A673 (cell line): ENCODE results near the gene DHX15. TPM values are rescaled to one million over a fixed set of nuclear protein-coding genes. Genes with fewer than 3 reads are reported as not detected.

Experiments
- BruUV-seq: library from RNA; stranded (reverse); fragments of 400-500 nt; replicated peaks from 2 replicates; lab custom pipeline; 2021; lab: Mats Ljungman, UMichigan
- CTCF ChIA-PET: fragments of 300-600 bp; sonication (Branson Sonifier 250); formaldehyde crosslinking; loops from one replicate; lab custom pipeline; 2022; ENCODE audit warnings: antibody characterized with exemption; lab: Charles Lee
- POLR2A ChIA-PET: fragments of 300-600 bp; sonication (Branson Sonifier 250); formaldehyde crosslinking; loops from one replicate; lab custom pipeline; 2022; ENCODE audit warnings: antibody characterized with exemption; ENCODE audit not compliant: low non-redundant PET; lab: Charles Lee
- DNase-seq: peaks from one replicate; pipeline ENCODE4 v3.0.0-alpha.2; 2015; ENCODE audit warnings: low spot score
- H3K27ac ChIP-seq: fragments of 200-600 bp; sonication (generic); 2 replicates; pipeline ENCODE4 v1.5.1; 2016; ENCODE audit warnings: mixed run types, low read depth, mild to moderate bottlenecking, mixed read lengths, antibody characterized with exemption, low read length; ENCODE audit not compliant: poor library complexity, severe bottlenecking
- H3K27me3 ChIP-seq: fragments of 200-600 bp; sonication (generic); replicated peaks from 2 replicates; pipeline ENCODE4 v1.6.1; 2017; ENCODE audit warnings: mixed run types, low read depth, mild to moderate bottlenecking, mixed read lengths, antibody characterized with exemption, low read length; ENCODE audit not compliant: insufficient read depth, poor library complexity
- H3K36me3 ChIP-seq: fragments of 200-600 bp; sonication (generic); 2 replicates; pipeline ENCODE4 v1.6.1; 2016; ENCODE audit warnings: mixed run types, mild to moderate bottlenecking, mixed read lengths, antibody characterized with exemption, low read length; ENCODE audit not compliant: insufficient read depth, poor library complexity, severe bottlenecking
- H3K4me1 ChIP-seq: fragments of 200-600 bp; sonication (generic); 2 replicates; pipeline ENCODE4 v1.6.1; 2017; ENCODE audit warnings: mixed run types, mild to moderate bottlenecking, mixed read lengths, antibody characterized with exemption, low read length; ENCODE audit not compliant: insufficient read depth, poor library complexity, severe bottlenecking
- H3K4me3 ChIP-seq: fragments of 200-600 bp; sonication (generic); 2 replicates; pipeline ENCODE4 v1.5.1; 2016; ENCODE audit warnings: low read depth, mixed run types, mild to moderate bottlenecking, mixed read lengths, low read length; ENCODE audit not compliant: poor library complexity, severe bottlenecking
- H3K9me3 ChIP-seq: fragments of 200-600 bp; sonication (generic); 2 replicates; pipeline ENCODE4 v1.6.1; 2016; ENCODE audit warnings: mixed run types, low read depth, mild to moderate bottlenecking, mixed read lengths, antibody characterized with exemption, low read length; ENCODE audit not compliant: poor library complexity, severe bottlenecking
- EZH2 ChIP-seq: fragments of 200-600 bp; sonication (generic); IDR thresholded peaks from 2 replicates; pipeline ENCODE4 v1.6.1; 2017; ENCODE audit warnings: borderline replicate concordance, low read depth, mild to moderate bottlenecking, mixed read lengths, antibody characterized with exemption, low read length; ENCODE audit not compliant: poor library complexity, severe bottlenecking
- intact Hi-C: fragments of 100-400 bp; cut with micrococcal nuclease; formaldehyde crosslinking; loops from one replicate; pipeline ENCODE4 v1.10.0; 2022; ENCODE audit not compliant: unreplicated experiment
- total RNA-seq: library from RNA; stranded (reverse); gene quantifications from 2 replicates; pipeline ENCODE4 v1.2.3, GENCODE V29; 2021
- TF ChIP-seq, protein P1 (sequence below): fragments of 300-800, 200-600 bp; sonication (generic); conservative IDR thresholded peaks from 2 replicates; pipeline ENCODE4 v1.5.1; 2017; ENCODE audit warnings: low read depth, mild to moderate bottlenecking, antibody characterized with exemption, low read length, moderate library complexity, mixed read lengths

Gene DHX15
- total RNA-seq, 1 experiment from 2014 or later, result 229 TPM

DNA sequence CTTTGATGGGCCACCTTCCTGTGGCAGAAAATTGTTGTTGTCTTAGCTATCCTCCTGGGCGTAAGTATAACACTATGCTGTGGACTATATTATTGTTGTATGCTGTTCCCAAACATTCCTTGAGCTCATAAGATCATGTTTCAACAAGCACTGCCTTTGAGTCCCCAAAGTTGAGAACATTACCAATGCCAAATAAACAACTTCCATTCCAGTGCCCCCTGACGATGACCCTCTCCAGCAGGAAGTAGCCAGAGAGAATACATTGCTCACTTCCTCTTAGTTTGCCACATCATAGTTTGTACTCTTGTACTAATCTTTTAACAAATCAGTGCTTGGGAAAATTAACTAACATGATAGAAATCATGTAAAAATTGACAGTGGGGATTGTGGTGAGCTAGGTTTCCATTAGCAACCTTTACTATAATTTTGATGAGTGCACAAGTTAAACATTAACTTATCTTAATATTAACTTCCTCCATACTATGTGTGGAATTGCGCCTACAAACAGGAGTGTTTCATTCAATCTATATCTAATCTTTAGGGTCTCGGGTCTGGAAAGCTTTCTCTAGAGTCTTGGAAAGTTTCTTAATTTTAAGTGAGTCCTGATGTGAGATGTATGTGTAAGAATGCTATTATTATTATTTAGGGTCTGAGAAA lies 20.3 kb upstream of the DHX15 start:
- CTCF ChIA-PET, result no interaction called here

DNA sequence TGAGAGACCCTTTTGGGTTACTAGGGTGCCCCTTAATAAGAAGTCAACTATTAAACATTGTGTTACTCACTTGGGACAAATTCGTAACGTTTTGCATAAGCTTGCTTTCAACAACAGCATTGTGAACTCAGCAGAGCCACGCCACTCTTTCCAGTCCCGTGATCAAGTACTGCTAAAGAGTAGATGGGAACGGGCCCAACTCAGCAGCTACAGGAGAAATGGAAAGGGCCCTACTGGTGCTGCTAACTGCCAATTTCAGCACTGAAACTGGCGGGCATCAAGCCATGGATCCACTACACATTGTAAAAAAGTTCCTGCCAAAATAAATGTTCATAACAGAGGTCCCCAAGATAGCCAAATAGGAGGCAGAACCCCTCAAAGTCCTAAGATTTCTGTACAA lies 19.0 kb upstream of the DHX15 start:
- CTCF ChIA-PET, result no interaction called here
- no peak for DNase-seq
- peaks cover 7% of the 10 kb centered on the region for H3K27me3 ChIP-seq

More for the DNA sequence above, 20.3 kb upstream of the DHX15 start:
- TF ChIP-seq EZH2, result no peak
- TF ChIP-seq, protein P1, sequence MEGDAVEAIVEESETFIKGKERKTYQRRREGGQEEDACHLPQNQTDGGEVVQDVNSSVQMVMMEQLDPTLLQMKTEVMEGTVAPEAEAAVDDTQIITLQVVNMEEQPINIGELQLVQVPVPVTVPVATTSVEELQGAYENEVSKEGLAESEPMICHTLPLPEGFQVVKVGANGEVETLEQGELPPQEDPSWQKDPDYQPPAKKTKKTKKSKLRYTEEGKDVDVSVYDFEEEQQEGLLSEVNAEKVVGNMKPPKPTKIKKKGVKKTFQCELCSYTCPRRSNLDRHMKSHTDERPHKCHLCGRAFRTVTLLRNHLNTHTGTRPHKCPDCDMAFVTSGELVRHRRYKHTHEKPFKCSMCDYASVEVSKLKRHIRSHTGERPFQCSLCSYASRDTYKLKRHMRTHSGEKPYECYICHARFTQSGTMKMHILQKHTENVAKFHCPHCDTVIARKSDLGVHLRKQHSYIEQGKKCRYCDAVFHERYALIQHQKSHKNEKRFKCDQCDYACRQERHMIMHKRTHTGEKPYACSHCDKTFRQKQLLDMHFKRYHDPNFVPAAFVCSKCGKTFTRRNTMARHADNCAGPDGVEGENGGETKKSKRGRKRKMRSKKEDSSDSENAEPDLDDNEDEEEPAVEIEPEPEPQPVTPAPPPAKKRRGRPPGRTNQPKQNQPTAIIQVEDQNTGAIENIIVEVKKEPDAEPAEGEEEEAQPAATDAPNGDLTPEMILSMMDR, result no peak
- Histone ChIP-seq H3K36me3 (no peaks in the 10 kb centered on the region), H3K27ac (no peak overlapping the region), H3K27me3 (peaks cover 7% of the 10 kb centered on the region), H3K4me3 (no peak overlapping the region), H3K9me3 (no peaks in the 10 kb centered on the region), H3K4me1 (no peaks in the 10 kb centered on the region)
- POLR2A ChIA-PET, result no interaction called here
- no peak for DNase-seq
- BruUV-seq, result no TSS peak
- intact Hi-C loops, result no loop called here

DNA sequence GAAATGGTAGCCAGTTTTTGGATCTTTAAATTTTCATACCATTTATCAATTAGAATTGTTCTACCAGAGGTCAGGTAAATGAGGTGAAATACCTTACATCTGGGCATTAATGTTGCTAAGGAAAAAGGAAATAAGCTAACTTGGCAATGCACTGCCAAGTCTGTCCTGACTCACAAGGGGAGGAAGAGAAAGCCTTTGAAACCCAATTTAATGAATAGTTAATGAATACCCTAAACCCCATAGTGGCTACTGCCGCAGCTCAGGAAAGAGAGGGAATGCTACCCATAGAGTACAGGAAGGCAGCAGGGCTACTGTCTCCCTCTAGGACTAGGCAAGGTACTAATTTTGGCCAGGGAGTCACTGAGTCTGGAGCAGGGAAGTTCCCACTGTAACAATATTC lies 16.8 kb upstream of the DHX15 start:
- ChIA-PET POLR2A (no interaction called here), CTCF (no interaction called here)
- BruUV-seq, result no TSS peak

More for the DNA sequence above, 19.0 kb upstream of the DHX15 start:
- POLR2A ChIA-PET, result no interaction called here
- TF ChIP-seq EZH2, result no peak
- TF ChIP-seq, protein P1, result no peak
- H3K27ac ChIP-seq, result no peak overlapping the region
- no peaks in the 10 kb centered on the region for H3K36me3 ChIP-seq
- intact Hi-C loops, result no loop called here
- no peak overlapping the region for H3K4me3 ChIP-seq
- H3K4me1 ChIP-seq, result no peaks in the 10 kb centered on the region
- H3K9me3 ChIP-seq, result no peaks in the 10 kb centered on the region
- BruUV-seq, result no TSS peak

More for the DNA sequence above, 16.8 kb upstream of the DHX15 start:
- no peak for DNase-seq
- Histone ChIP-seq H3K27ac (no peak overlapping the region), H3K9me3 (no peaks in the 10 kb centered on the region), H3K4me1 (no peaks in the 10 kb centered on the region), H3K36me3 (no peaks in the 10 kb centered on the region), H3K4me3 (no peak overlapping the region), H3K27me3 (peaks cover 7% of the 10 kb centered on the region)
- TF ChIP-seq, protein P1, result no peak
- TF ChIP-seq EZH2, result no peak
- intact Hi-C loops, result no loop called here
